Loucy (cell line): Measurements from ENCODE around the gene UBE2J1.

Source experiments
- CTCF ChIP-seq: fragments of 200-600 bp; sonication (generic); conservative IDR thresholded peaks from 2 replicates; pipeline ENCODE4 v1.5.1; 2014; ENCODE audit warnings: mild to moderate bottlenecking, antibody characterized with exemption, low read length
- EZH2phosphoT487 ChIP-seq: fragments of 200-600 bp; IDR thresholded peaks from 2 replicates; pipeline ENCODE4 v1.6.1; 2018; ENCODE audit warnings: antibody characterized with exemption, mild to moderate bottlenecking, moderate library complexity, borderline replicate concordance

DNA sequence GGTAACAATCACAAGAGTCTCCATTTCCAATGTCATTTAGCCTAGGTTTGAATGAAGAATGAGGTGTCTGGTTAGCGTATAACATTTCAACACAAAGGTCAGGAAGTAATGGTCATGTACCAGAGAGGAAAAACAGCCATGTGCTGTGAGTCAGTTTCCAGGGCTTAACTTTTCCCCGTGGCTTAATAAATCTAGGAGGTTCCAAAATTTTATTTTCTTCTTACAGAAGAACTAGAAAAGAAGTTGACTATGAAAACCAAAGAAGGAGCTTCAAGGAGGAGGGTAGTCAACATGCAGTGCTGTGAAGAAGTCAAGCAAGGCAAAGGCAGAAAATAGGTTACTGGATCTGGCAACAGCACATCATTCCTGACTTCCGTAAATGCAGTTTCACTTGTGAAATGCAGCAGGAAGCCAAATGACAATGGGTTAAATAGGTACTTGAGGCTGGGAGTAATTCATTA is 29.0 kb downstream of the UBE2J1 start:
- TF ChIP-seq CTCF (no peak), EZH2phosphoT487 (no peak)
